ENCODE measurements around the gene ZNF792.
"Not testable (repeated sequence)": the region's sequence is repeated elsewhere in the genome, so short reads cannot be mapped to it uniquely, and the experiment has no call there.

The ZNF792 gene

GRCh38 chr19:34967551-34967950, 3.5 kb upstream of the ZNF792 start:
- H3K36me3 Mint-ChIP-seq (ENCODE audit: low read depth): peaks cover 7% of the 10 kb centered on the region
- H3K4me1 Mint-ChIP-seq: peaks cover 12% of the 10 kb centered on the region
- no peak overlapping the region for H3K4me3 Mint-ChIP-seq
- peaks cover 18% of the 10 kb centered on the region for H3K9me3 Mint-ChIP-seq
- H3K27ac Mint-ChIP-seq: no peak overlapping the region
- no peaks in the 10 kb centered on the region for H3K27me3 Mint-ChIP-seq
- no peak for DNase-seq
- ATAC-seq: no peak

- H3K9me3 Mint-ChIP-seq: peaks cover 28% of the 10 kb centered on the region
- H3K36me3 Mint-ChIP-seq (ENCODE audit: low read depth): peaks cover 25% of the 10 kb centered on the region
- not testable (repeated sequence) for H3K27ac Mint-ChIP-seq, ATAC-seq, H3K27me3 Mint-ChIP-seq, DNase-seq, H3K4me3 Mint-ChIP-seq
- peaks cover 22% of the 10 kb centered on the region for H3K4me1 Mint-ChIP-seq
Measured at GRCh38 chr19:34965505-34965904, 1.5 kb upstream of the ZNF792 start.

GRCh38 chr19:34964598-34964997, 569 bp upstream of the ZNF792 start:
- Mint-ChIP-seq H3K4me1 (peaks cover 22% of the 10 kb centered on the region), H3K9me3 (peaks cover 37% of the 10 kb centered on the region), H3K27me3 (no peaks in the 10 kb centered on the region), H3K36me3 (ENCODE audit: low read depth) (peaks cover 34% of the 10 kb centered on the region), H3K4me3 (peak overlapping the region; percentile 71), H3K27ac (no peak overlapping the region)
- no peak for ATAC-seq
- DNase-seq: no peak

- Mint-ChIP-seq H3K4me1 (peaks cover 22% of the 10 kb centered on the region), H3K9me3 (peaks cover 41% of the 10 kb centered on the region), H3K36me3 (ENCODE audit: low read depth) (peaks cover 50% of the 10 kb centered on the region), H3K27me3 (no peaks in the 10 kb centered on the region), H3K4me3 (peak overlapping the region; percentile 86), H3K27ac (peak overlapping the region; percentile 81)
- no peak for ATAC-seq
- peak; percentile 18 for DNase-seq
Measured at GRCh38 chr19:34962687-34963572, 1.1 kb downstream of the ZNF792 start.

- DNase-seq: no peak
- Mint-ChIP-seq H3K4me3 (peak overlapping the region; percentile 86), H3K9me3 (peaks cover 42% of the 10 kb centered on the region), H3K27ac (peak overlapping the region; percentile 14), H3K4me1 (peaks cover 22% of the 10 kb centered on the region), H3K27me3 (no peaks in the 10 kb centered on the region), H3K36me3 (ENCODE audit: low read depth) (peaks cover 59% of the 10 kb centered on the region)
- ATAC-seq: no peak
Measured at GRCh38 chr19:34961775-34962686, 2.0 kb downstream of the ZNF792 start.

- H3K27ac Mint-ChIP-seq: no peak overlapping the region
- no peak overlapping the region for H3K4me3 Mint-ChIP-seq
- no peaks in the 10 kb centered on the region for H3K27me3 Mint-ChIP-seq
- H3K4me1 Mint-ChIP-seq: peaks cover 22% of the 10 kb centered on the region
- peaks cover 51% of the 10 kb centered on the region for H3K9me3 Mint-ChIP-seq
- ATAC-seq (no peak), DNase-seq (no peak)
- H3K36me3 Mint-ChIP-seq (ENCODE audit: low read depth): peaks cover 68% of the 10 kb centered on the region
Measured at GRCh38 chr19:34960940-34961679, 2.9 kb downstream of the ZNF792 start.

GRCh38 chr19:34960103-34960805, 3.8 kb downstream of the ZNF792 start:
- DNase-seq: no peak
- H3K36me3 Mint-ChIP-seq (ENCODE audit: low read depth): peaks cover 75% of the 10 kb centered on the region
- no peaks in the 10 kb centered on the region for H3K27me3 Mint-ChIP-seq
- H3K9me3 Mint-ChIP-seq: peaks cover 58% of the 10 kb centered on the region
- no peak overlapping the region for H3K4me3 Mint-ChIP-seq
- no peak for ATAC-seq
- H3K4me1 Mint-ChIP-seq: peaks cover 20% of the 10 kb centered on the region
- H3K27ac Mint-ChIP-seq: no peak overlapping the region

GRCh38 chr19:34959021-34959420, 5.0 kb downstream of the ZNF792 start:
- H3K9me3 Mint-ChIP-seq: peaks cover 64% of the 10 kb centered on the region
- H3K27me3 Mint-ChIP-seq: no peaks in the 10 kb centered on the region
- DNase-seq: no peak
- ATAC-seq: no peak
- peaks cover 18% of the 10 kb centered on the region for H3K4me1 Mint-ChIP-seq
- no peak overlapping the region for H3K27ac Mint-ChIP-seq
- peaks cover 83% of the 10 kb centered on the region for H3K36me3 Mint-ChIP-seq (ENCODE audit: low read depth)
- no peak overlapping the region for H3K4me3 Mint-ChIP-seq

GRCh38 chr19:34957830-34958751, 5.9 kb downstream of the ZNF792 start:
- H3K9me3 Mint-ChIP-seq: peaks cover 69% of the 10 kb centered on the region
- peaks cover 15% of the 10 kb centered on the region for H3K4me1 Mint-ChIP-seq
- DNase-seq (no peak), ATAC-seq (no peak)
- H3K27ac Mint-ChIP-seq: no peak overlapping the region
- H3K4me3 Mint-ChIP-seq: no peak overlapping the region
- H3K27me3 Mint-ChIP-seq: no peaks in the 10 kb centered on the region
- H3K36me3 Mint-ChIP-seq (ENCODE audit: low read depth): peaks cover 90% of the 10 kb centered on the region

- no peak for ATAC-seq
- no peaks in the 10 kb centered on the region for H3K4me1 Mint-ChIP-seq
- no peak overlapping the region for H3K27ac Mint-ChIP-seq
- H3K27me3 Mint-ChIP-seq: no peaks in the 10 kb centered on the region
- no peak overlapping the region for H3K4me3 Mint-ChIP-seq
- peaks cover 69% of the 10 kb centered on the region for H3K9me3 Mint-ChIP-seq
- no peak for DNase-seq
- H3K36me3 Mint-ChIP-seq (ENCODE audit: low read depth): peaks cover 81% of the 10 kb centered on the region
Measured at GRCh38 chr19:34953092-34953491, 10.9 kb downstream of the ZNF792 start.

GRCh38 chr19:34943861-34944573, 20.0 kb downstream of the ZNF792 start:
- no peak overlapping the region for H3K27ac Mint-ChIP-seq
- no peaks in the 10 kb centered on the region for H3K4me1 Mint-ChIP-seq
- no peak overlapping the region for H3K4me3 Mint-ChIP-seq
- H3K27me3 Mint-ChIP-seq: no peaks in the 10 kb centered on the region
- peaks cover 72% of the 10 kb centered on the region for H3K9me3 Mint-ChIP-seq
- no peak for DNase-seq
- ATAC-seq: no peak
- peaks cover 68% of the 10 kb centered on the region for H3K36me3 Mint-ChIP-seq (ENCODE audit: low read depth)

GRCh38 chr19:34938886-34939285, 25.1 kb downstream of the ZNF792 start:
- DNase-seq (no peak), ATAC-seq (no peak)
- Mint-ChIP-seq H3K27ac (no peak overlapping the region), H3K27me3 (no peaks in the 10 kb centered on the region), H3K4me1 (no peaks in the 10 kb centered on the region), H3K9me3 (peaks cover 53% of the 10 kb centered on the region), H3K36me3 (ENCODE audit: low read depth) (peaks cover 82% of the 10 kb centered on the region), H3K4me3 (no peak overlapping the region)
